Activated T-cell treated with anti-CD3 and anti-CD28 coated beads, Interleukin-2, amount 50 U/mL, for 72 hours (primary cell): ENCODE results near the gene DNAJC4. TPM values are rescaled to one million over a fixed set of nuclear protein-coding genes. Genes with fewer than 3 reads are reported as not detected.
A peak's percentile ranks its signal among the peaks of the same experiment; 100 is the strongest.

ENCODE experiments used
- ATAC-seq, 2 donors: fragments of 150-1000 bp; cut with Tn5 transposase; replicated peaks in 1 of 2; 2 replicates each; pipeline ENCODE4 v1.10.0; 2021; ENCODE audit warnings: moderate library complexity in 2 of 2, mild to moderate bottlenecking in 1 of 2
- DNase-seq, 2 donors: peaks; one replicate each; pipeline ENCODE4 v3.0.0; 2021 to 2022; ENCODE audit warnings: mixed read lengths in 1 of 2
- H3K27ac Mint-ChIP-seq: one replicate; pipeline ENCODE4 v1.8.0; 2022; ENCODE audit warnings: mild to moderate bottlenecking, moderate library complexity, mixed read lengths
- H3K27me3 Mint-ChIP-seq: one replicate; pipeline ENCODE4 v1.8.0; 2022; ENCODE audit warnings: low read depth, mixed read lengths
- H3K36me3 Mint-ChIP-seq, 2 donors: one replicate each; pipeline ENCODE4 v1.8.0; 2022; ENCODE audit warnings: mixed read lengths in 2 of 2, mild to moderate bottlenecking in 1 of 2; ENCODE audit not compliant: insufficient read depth in 2 of 2
- H3K4me1 Mint-ChIP-seq: one replicate; pipeline ENCODE4 v1.8.0; 2022; ENCODE audit warnings: low read depth, mixed read lengths
- H3K4me3 Mint-ChIP-seq, 2 donors: one replicate each; pipeline ENCODE4 v1.8.0; 2022; ENCODE audit warnings: mild to moderate bottlenecking in 2 of 2, mixed read lengths in 2 of 2, moderate library complexity in 2 of 2
- H3K9me3 Mint-ChIP-seq, 2 donors: one replicate each; pipeline ENCODE4 v1.8.0; 2022; ENCODE audit warnings: mixed read lengths in 2 of 2
- total RNA-seq, 2 donors: library from RNA; stranded (reverse); gene quantifications; one replicate each; pipeline ENCODE4 v1.2.3, GENCODE V29; 2022

The DNAJC4 gene
- total RNA-seq, 2 donors from 2014 or later: 42.2 to 54.1 TPM

GRCh38 chr11:64246871-64247728 lies 16.8 kb downstream of the DNAJC4 start, which contains the start of gene PPP1R14B:
PPP1R14B (minus strand) TSS chr11:64246943; CDS start chr11:64246673, 270 bp downstream.
- no peaks in the 10 kb centered on the region for H3K36me3 Mint-ChIP-seq
- DNase-seq (peak; percentile 87 to 91), ATAC-seq (peak; percentile 66 to 72)
- peaks cover 50% of the 10 kb centered on the region for H3K4me1 Mint-ChIP-seq
- peak within 1 kb of the TSS; percentile 93 for H3K4me3 Mint-ChIP-seq
- H3K27me3 Mint-ChIP-seq: no peaks in the 10 kb centered on the region
- H3K27ac Mint-ChIP-seq: peak within 1 kb of the TSS; percentile 65
- no peaks in the 10 kb centered on the region for H3K9me3 Mint-ChIP-seq

- Mint-ChIP-seq H3K27ac (no peak overlapping the region), H3K9me3 (no peaks in the 10 kb centered on the region), H3K27me3 (no peaks in the 10 kb centered on the region), H3K36me3 (no peaks in the 10 kb centered on the region), H3K4me3 (peak overlapping the region; percentile 65 to 88), H3K4me1 (peaks cover 46% of the 10 kb centered on the region)
- ATAC-seq (no peak), DNase-seq (no peak)
These were observed 17.6 kb downstream of the DNAJC4 start for GRCh38 chr11:64247729-64248531.

GRCh38 chr11:64248578-64248977 lies 18.2 kb downstream of the DNAJC4 start:
- no peak for ATAC-seq
- Mint-ChIP-seq H3K9me3 (no peaks in the 10 kb centered on the region), H3K4me3 (peak overlapping the region in 1 of 2 donors; percentile 88), H3K27me3 (no peaks in the 10 kb centered on the region), H3K4me1 (peaks cover 39% of the 10 kb centered on the region), H3K27ac (no peak overlapping the region), H3K36me3 (no peaks in the 10 kb centered on the region)
- no peak for DNase-seq

GRCh38 chr11:64249038-64249437 lies 18.7 kb downstream of the DNAJC4 start:
- H3K9me3 Mint-ChIP-seq: no peaks in the 10 kb centered on the region
- H3K36me3 Mint-ChIP-seq: no peaks in the 10 kb centered on the region
- H3K4me1 Mint-ChIP-seq: peaks cover 34% of the 10 kb centered on the region
- DNase-seq: no peak
- no peak overlapping the region for H3K27ac Mint-ChIP-seq
- no peak for ATAC-seq
- H3K4me3 Mint-ChIP-seq: peak overlapping the region in 1 of 2 donors; percentile 39
- no peaks in the 10 kb centered on the region for H3K27me3 Mint-ChIP-seq

GRCh38 chr11:64249563-64250414 lies 19.4 kb downstream of the DNAJC4 start:
- no peaks in the 10 kb centered on the region for H3K27me3 Mint-ChIP-seq
- DNase-seq: no peak
- H3K27ac Mint-ChIP-seq: no peak overlapping the region
- H3K4me1 Mint-ChIP-seq: peaks cover 32% of the 10 kb centered on the region
- ATAC-seq: no peak
- peak overlapping the region; percentile 62 to 87 for H3K4me3 Mint-ChIP-seq
- H3K9me3 Mint-ChIP-seq: no peaks in the 10 kb centered on the region
- H3K36me3 Mint-ChIP-seq: no peaks in the 10 kb centered on the region

- peak in 1 of 2 donors; percentile 1 for ATAC-seq
These were observed 20.2 kb downstream of the DNAJC4 start for GRCh38 chr11:64250415-64251015.

GRCh38 chr11:64251016-64251752 lies 20.8 kb downstream of the DNAJC4 start, which contains the start of gene PLCB3:
PLCB3 (plus strand) TSS chr11:64251530; CDS start chr11:64251650, 120 bp downstream.
- DNase-seq (peak; percentile 61 to 77), ATAC-seq (peak; percentile 71 to 72)
- Mint-ChIP-seq H3K27me3 (no peaks in the 10 kb centered on the region), H3K4me1 (peaks cover 32% of the 10 kb centered on the region), H3K36me3 (no peaks in the 10 kb centered on the region), H3K9me3 (no peaks in the 10 kb centered on the region), H3K27ac (peak within 1 kb of the TSS; percentile 80), H3K4me3 (peak within 1 kb of the TSS; percentile 95)

More at GRCh38 chr11:64250415-64251015, 20.2 kb downstream of the DNAJC4 start:
- Mint-ChIP-seq H3K4me1 (peaks cover 32% of the 10 kb centered on the region), H3K27me3 (no peaks in the 10 kb centered on the region), H3K27ac (no peak overlapping the region), H3K9me3 (no peaks in the 10 kb centered on the region), H3K36me3 (no peaks in the 10 kb centered on the region), H3K4me3 (peak overlapping the region; percentile 81 to 87)
- no peak for DNase-seq

GRCh38 chr11:64251753-64252002 lies 21.3 kb downstream of the DNAJC4 start:
- Mint-ChIP-seq H3K4me3 (peak overlapping the region; percentile 95), H3K27me3 (no peaks in the 10 kb centered on the region), H3K36me3 (no peaks in the 10 kb centered on the region), H3K27ac (peak overlapping the region; percentile 80), H3K4me1 (peaks cover 32% of the 10 kb centered on the region), H3K9me3 (no peaks in the 10 kb centered on the region)
- DNase-seq (no peak), ATAC-seq (no peak)

GRCh38 chr11:64252003-64252872 lies 21.9 kb downstream of the DNAJC4 start:
- peak overlapping the region; percentile 95 for H3K4me3 Mint-ChIP-seq
- peaks cover 32% of the 10 kb centered on the region for H3K4me1 Mint-ChIP-seq
- H3K27ac Mint-ChIP-seq: peak overlapping the region; percentile 80
- no peaks in the 10 kb centered on the region for H3K9me3 Mint-ChIP-seq
- H3K27me3 Mint-ChIP-seq: no peaks in the 10 kb centered on the region
- ATAC-seq: no peak
- DNase-seq: peak in 1 of 2 donors; percentile 22
- H3K36me3 Mint-ChIP-seq: no peaks in the 10 kb centered on the region

- no peaks in the 10 kb centered on the region for H3K27me3 Mint-ChIP-seq
These were observed 22.7 kb downstream of the DNAJC4 start for GRCh38 chr11:64253043-64253442.

GRCh38 chr11:64253481-64253880 lies 23.1 kb downstream of the DNAJC4 start:
- Mint-ChIP-seq H3K27ac (no peak overlapping the region), H3K36me3 (peaks cover 0 to 1% of the 10 kb centered on the region in 2 donors), H3K4me3 (no peak overlapping the region), H3K4me1 (peaks cover 25% of the 10 kb centered on the region), H3K27me3 (no peaks in the 10 kb centered on the region), H3K9me3 (no peaks in the 10 kb centered on the region)
- no peak for ATAC-seq
- no peak for DNase-seq

More at GRCh38 chr11:64253043-64253442, 22.7 kb downstream of the DNAJC4 start:
- H3K4me1 Mint-ChIP-seq: peaks cover 27% of the 10 kb centered on the region
- no peaks in the 10 kb centered on the region for H3K9me3 Mint-ChIP-seq
- ATAC-seq (no peak), DNase-seq (no peak)
- H3K27ac Mint-ChIP-seq: no peak overlapping the region
- peak overlapping the region in 1 of 2 donors; percentile 95 for H3K4me3 Mint-ChIP-seq
- peaks cover 0 to 1% of the 10 kb centered on the region in 2 donors for H3K36me3 Mint-ChIP-seq
